HCT116 (cell line): ENCODE data around the gene CPSF4L. TPM values are rescaled to one million over a fixed set of nuclear protein-coding genes. Genes with fewer than 3 reads are reported as not detected.

Experiments
- ATAC-seq: fragments of 200-7000 bp; cut with Tn5 transposase; 2 replicates; pipeline ENCODE4 v1.9.1; 2020; ENCODE audit warnings: mild to moderate bottlenecking, moderate library complexity
- BruUV-seq: library from RNA; stranded (reverse); fragments of 400-500 nt; replicated peaks from 2 replicates; lab custom pipeline; 2021; lab: Mats Ljungman, UMichigan
- CTCF ChIA-PET: fragments of 300-600 bp; sonication (Branson Sonifier 250); formaldehyde crosslinking; loops from one replicate; lab custom pipeline; 2021; ENCODE audit warnings: antibody characterized with exemption; lab: Charles Lee
- POLR2A ChIA-PET: fragments of 300-600, 350-600 bp; sonication (Branson Sonifier 250); formaldehyde crosslinking; loops from one replicate; lab custom pipeline; 2021; ENCODE audit warnings: antibody characterized with exemption; lab: Charles Lee
- RAD21 ChIA-PET, 2 experiments: fragments of 300-600 bp; sonication (Branson Sonifier 250); formaldehyde crosslinking; loops; one replicate each; lab custom pipeline; 2023; ENCODE audit warnings: low total read pairs in 2 of 2; ENCODE audit not compliant: uncharacterized antibody in 2 of 2, unreplicated experiment in 2 of 2, low non-redundant PET in 1 of 2; lab: Charles Lee
- DNase-seq: peaks from one replicate; pipeline ENCODE4 v3.0.0-alpha.2; 2010; ENCODE audit warnings: low read depth, low spot score
- H2AFZ ChIP-seq: fragments of 200-600 bp; shearing (Covaris generic), sonication (generic); 2 replicates; pipeline ENCODE4 v1.6.1; 2017; ENCODE audit warnings: low read depth, mixed run types, mixed read lengths, antibody characterized with exemption, low read length; ENCODE audit not compliant: poor library complexity, severe bottlenecking
- H3K27ac ChIP-seq: 2 replicates; pipeline ENCODE4 v1.5.1; 2012; ENCODE audit warnings: low read depth, low read length
- H3K27me3 ChIP-seq: fragments of 200-600 bp; sonication (generic); 2 replicates; pipeline ENCODE4 v1.6.1; 2016; ENCODE audit warnings: mixed run types, low read length, mixed read lengths; ENCODE audit not compliant: insufficient read depth
- H3K36me3 ChIP-seq, 2 experiments: fragments of 200-500 bp in 1 of 2; fragments of 200-600 bp in 1 of 2; sonication (Bioruptor generic) in 1 of 2; sonication (generic) in 1 of 2; 2 replicates each; pipeline versions ENCODE4 v1.5.1 to v1.6.1; 2014 to 2016; ENCODE audit warnings: low read length in 2 of 2, inconsistent platforms in 1 of 2, mixed read lengths in 1 of 2, mixed run types in 1 of 2; ENCODE audit not compliant: insufficient read depth in 2 of 2, control insufficient read depth in 1 of 2
- H3K4me1 ChIP-seq, 2 experiments: fragments of 200-600 bp in 1 of 2; sonication (generic) in 1 of 2; 2 replicates each; pipeline versions ENCODE4 v1.5.1 to v1.6.1; 2012 to 2017; ENCODE audit warnings: low read length in 2 of 2, inconsistent platforms in 1 of 2, mild to moderate bottlenecking in 1 of 2, mixed read lengths in 1 of 2, mixed run types in 1 of 2, moderate library complexity in 1 of 2; ENCODE audit not compliant: insufficient read depth in 2 of 2, control insufficient read depth in 1 of 2
- H3K4me2 ChIP-seq: fragments of 200-600 bp; sonication (generic); 2 replicates; pipeline ENCODE4 v1.6.1; 2017; ENCODE audit warnings: mixed run types, low read length, mixed read lengths
- H3K4me3 ChIP-seq, 2 experiments: fragments of 200-600 bp in 1 of 2; sonication (generic) in 1 of 2; replicated peaks in 1 of 2; 2 replicates each; pipeline ENCODE4 v1.5.1; 2011 to 2016; ENCODE audit warnings: low read length in 2 of 2, control low read depth in 1 of 2, low read depth in 1 of 2, mild to moderate bottlenecking in 1 of 2, mixed read lengths in 1 of 2, mixed run types in 1 of 2
- H3K79me2 ChIP-seq: fragments of 200-600 bp; sonication (generic); 2 replicates; pipeline ENCODE4 v1.6.1; 2017; ENCODE audit warnings: mild to moderate bottlenecking, mixed run types, low read length, moderate library complexity, mixed read lengths; ENCODE audit not compliant: insufficient read depth
- H3K9ac ChIP-seq: fragments of 200-600 bp; sonication (generic); 2 replicates; pipeline ENCODE4 v1.6.1; 2016; ENCODE audit warnings: low read length, mixed read lengths
- H3K9me2 ChIP-seq: fragments of 200-600 bp; sonication (generic), shearing (Covaris generic); 2 replicates; pipeline ENCODE4 v1.6.1; 2017; ENCODE audit warnings: mixed run types, mild to moderate bottlenecking, moderate library complexity; ENCODE audit not compliant: insufficient read depth
- H3K9me3 ChIP-seq, 2 experiments: fragments of 200-500 bp in 1 of 2; fragments of 200-600 bp in 1 of 2; sonication (Bioruptor generic) in 1 of 2; sonication (generic) in 1 of 2; 2 replicates each; pipeline ENCODE4 v1.6.1; 2014 to 2017; ENCODE audit warnings: low read length in 2 of 2, mixed read lengths in 2 of 2, inconsistent platforms in 1 of 2, low read depth in 1 of 2, mild to moderate bottlenecking in 1 of 2, mixed run types in 1 of 2, moderate library complexity in 1 of 2; ENCODE audit not compliant: control insufficient read depth in 1 of 2, insufficient read depth in 1 of 2
- H4K20me1 ChIP-seq: fragments of 200-600 bp; sonication (generic), shearing (Covaris generic); 2 replicates; pipeline ENCODE4 v1.6.1; 2017; ENCODE audit warnings: mixed run types, mild to moderate bottlenecking, moderate library complexity; ENCODE audit not compliant: insufficient read depth
- CBX3 ChIP-seq: IDR thresholded peaks from 2 replicates; pipeline ENCODE4 v1.6.1; 2012; ENCODE audit warnings: low read depth
- CEBPB ChIP-seq: IDR thresholded peaks from 2 replicates; pipeline ENCODE4 v1.6.1; 2012; ENCODE audit warnings: low read depth
- EGR1 ChIP-seq: IDR thresholded peaks from 2 replicates; pipeline ENCODE4 v1.6.1; 2012; ENCODE audit warnings: low read depth
- ELF1 ChIP-seq: IDR thresholded peaks from 2 replicates; pipeline ENCODE4 v1.6.1; 2012; ENCODE audit warnings: low read depth, borderline replicate concordance
- EZH2 ChIP-seq: fragments of 200-600 bp; sonication (generic); IDR thresholded peaks from 2 replicates; pipeline ENCODE4 v1.6.1; 2017; ENCODE audit warnings: antibody characterized with exemption, mixed run types
- EZH2phosphoT487 ChIP-seq: fragments of 200-600 bp; IDR thresholded peaks from 2 replicates; pipeline ENCODE4 v1.6.1; 2018; ENCODE audit warnings: antibody characterized with exemption, borderline replicate concordance
- FOSL1 ChIP-seq: IDR thresholded peaks from 2 replicates; pipeline ENCODE4 v1.6.1; 2012; ENCODE audit warnings: low read depth
- JUND ChIP-seq: IDR thresholded peaks from 2 replicates; pipeline ENCODE4 v1.6.1; 2012
- POLR2A ChIP-seq: IDR thresholded peaks from 2 replicates; pipeline ENCODE4 v1.7.0; 2011; ENCODE audit warnings: borderline replicate concordance; ENCODE audit not compliant: insufficient read depth, insufficient read length; ENCODE audit errors: extremely low read depth
- POLR2AphosphoS5 ChIP-seq: IDR thresholded peaks from 2 replicates; pipeline ENCODE4 v1.6.1; 2011; ENCODE audit warnings: mild to moderate bottlenecking, low read depth, low read length, moderate library complexity
- RAD21 ChIP-seq: IDR thresholded peaks from 2 replicates; pipeline ENCODE4 v1.6.1; 2012; ENCODE audit warnings: low read depth, mild to moderate bottlenecking
- SIN3A ChIP-seq: IDR thresholded peaks from 2 replicates; pipeline ENCODE4 v1.6.1; 2012; ENCODE audit warnings: low read depth
- SP1 ChIP-seq: IDR thresholded peaks from 2 replicates; pipeline ENCODE4 v1.6.1; 2012; ENCODE audit warnings: low read depth
- SRF ChIP-seq: IDR thresholded peaks from 2 replicates; pipeline ENCODE4 v1.6.1; 2012; ENCODE audit warnings: low read depth
- TCF7L2 ChIP-seq: IDR thresholded peaks from 2 replicates; pipeline ENCODE4 v1.7.0; 2011; ENCODE audit warnings: borderline replicate concordance, inconsistent platforms; ENCODE audit not compliant: insufficient read depth, insufficient read length; ENCODE audit errors: extremely low read depth
- YY1 ChIP-seq: IDR thresholded peaks from 2 replicates; pipeline ENCODE4 v1.6.1; 2011; ENCODE audit warnings: low read length, low read depth, moderate library complexity, mild to moderate bottlenecking; ENCODE audit not compliant: insufficient replicate concordance; ENCODE audit errors: extremely low read depth
- ZFX ChIP-seq: fragments of 450-650 bp; IDR thresholded peaks from 2 replicates; pipeline ENCODE4 v1.6.1; 2017
- ZNF274 ChIP-seq: fragments of 200-500 bp; sonication (Bioruptor generic); IDR thresholded peaks from 2 replicates; pipeline ENCODE4 v1.6.1; 2014; ENCODE audit warnings: mild to moderate bottlenecking, low read depth, low read length, inconsistent platforms
- intact Hi-C: fragments of 100-400 bp; cut with micrococcal nuclease; formaldehyde crosslinking; loops from 2 replicates; pipeline ENCODE4 v1.10.0; 2022
- total RNA-seq: library from RNA; stranded (reverse); gene quantifications from one replicate; pipeline ENCODE4 v1.2.1, GENCODE V29; 2021; ENCODE audit not compliant: unreplicated experiment
- TF ChIP-seq, protein P1 (sequence below): IDR thresholded peaks from 2 replicates; pipeline ENCODE4 v1.6.1; 2012
- TF ChIP-seq, protein P2 (sequence below): IDR thresholded peaks from 2 replicates; pipeline ENCODE4 v1.6.1; 2012; ENCODE audit warnings: low read depth
- TF ChIP-seq, protein P3 (sequence below): IDR thresholded peaks from 2 replicates; pipeline ENCODE4 v1.6.1; 2011; ENCODE audit warnings: mild to moderate bottlenecking, low read length, moderate library complexity; ENCODE audit not compliant: insufficient replicate concordance; ENCODE audit errors: extremely low read depth
- TF ChIP-seq, protein P4 (sequence below): IDR thresholded peaks from 2 replicates; pipeline ENCODE4 v1.6.1; 2012

Gene CPSF4L
- total RNA-seq, 1 experiment from 2014 or later = not detected

DNA sequence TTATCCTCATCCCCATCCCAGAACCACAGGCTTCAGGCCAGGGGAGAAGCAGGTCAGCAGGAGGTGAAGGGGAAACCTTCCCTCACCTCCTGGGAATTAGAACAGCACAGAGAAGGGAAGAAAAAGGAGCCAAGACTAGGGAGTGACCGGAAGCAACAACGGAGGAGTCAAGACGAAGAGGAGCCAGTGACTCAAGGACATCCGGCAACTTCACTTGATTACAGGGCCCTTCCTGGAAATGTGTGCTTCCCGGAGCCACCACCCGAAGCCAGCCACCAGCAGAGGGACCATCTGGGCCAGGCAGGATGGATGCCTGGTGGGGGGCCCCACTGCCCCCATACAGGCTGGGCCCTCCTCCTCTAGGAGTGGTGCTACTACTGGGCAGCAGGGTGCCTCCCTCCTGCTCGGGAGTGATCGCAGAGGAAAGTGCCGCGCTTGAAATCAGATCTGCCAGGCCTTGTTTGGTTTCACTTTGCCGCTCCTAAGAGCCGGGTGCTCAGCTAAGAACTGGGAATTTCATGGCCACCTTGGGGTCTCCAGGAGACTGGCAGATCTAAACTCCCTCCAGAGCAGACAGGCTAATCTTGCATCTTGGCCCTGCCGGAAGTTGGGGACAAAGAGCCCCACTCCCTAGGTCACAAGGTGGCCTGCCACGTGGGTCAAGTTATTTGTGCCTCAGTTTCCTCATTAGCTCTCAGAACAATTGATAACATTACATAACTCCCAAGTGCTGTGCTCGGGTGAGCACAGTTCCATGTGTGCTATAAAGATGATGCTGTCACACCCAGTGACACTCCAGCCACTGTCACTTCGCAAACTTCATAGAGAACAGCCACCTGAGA lies 43.5 kb upstream of the CPSF4L start:
- H3K4me1 ChIP-seq = peaks cover 71 to 93% of the 10 kb centered on the region in 2 experiments
- H2AFZ ChIP-seq = no peak overlapping the region
- peak overlapping the region; percentile 83 for H3K4me2 ChIP-seq
- intact Hi-C loops = no loop called here
- ATAC-seq (peak; percentile 50), DNase-seq (peak; percentile 55)
- ChIA-PET RAD21 (no interaction called here), POLR2A (interaction anchor here (0.5 to 3.9 kb wide), 5 partner anchors 10 to 65 kb away, joined by 3 to 14 read pairs (median 4); no protein-coding TSS in a partner anchor), CTCF (no interaction called here)
- peak overlapping the region; percentile 51 to 56 for H3K4me3 ChIP-seq
- H3K36me3 ChIP-seq = no peaks in the 10 kb centered on the region
- H3K27me3 ChIP-seq = no peaks in the 10 kb centered on the region
- H3K79me2 ChIP-seq = peaks cover 96% of the 10 kb centered on the region
- H4K20me1 ChIP-seq = no peaks in the 10 kb centered on the region
- H3K9me3 ChIP-seq = no peaks in the 10 kb centered on the region
- no peaks in the 10 kb centered on the region for H3K9me2 ChIP-seq
- H3K27ac ChIP-seq = peak overlapping the region; percentile 70
- TSS peak; percentile 94 for BruUV-seq
- peak overlapping the region; percentile 66 for H3K9ac ChIP-seq
- TF ChIP-seq CEBPB (no peak), POLR2A (no peak), EZH2 (no peak), TCF7L2 (no peak), SIN3A (no peak), FOSL1 (no peak), EZH2phosphoT487 (no peak), YY1 (no peak), CBX3 (no peak), ELF1 (no peak), ZNF274 (no peak), SRF (no peak), SP1 (no peak), JUND (no peak), EGR1 (no peak), ZFX (0 out of 2 replicates have a peak, but pooled peaks have one; percentile 28), POLR2AphosphoS5 (peak; percentile 45), RAD21 (no peak)
- TF ChIP-seq, protein P1, sequence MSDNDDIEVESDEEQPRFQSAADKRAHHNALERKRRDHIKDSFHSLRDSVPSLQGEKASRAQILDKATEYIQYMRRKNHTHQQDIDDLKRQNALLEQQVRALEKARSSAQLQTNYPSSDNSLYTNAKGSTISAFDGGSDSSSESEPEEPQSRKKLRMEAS = no peak
- TF ChIP-seq, protein P2, sequence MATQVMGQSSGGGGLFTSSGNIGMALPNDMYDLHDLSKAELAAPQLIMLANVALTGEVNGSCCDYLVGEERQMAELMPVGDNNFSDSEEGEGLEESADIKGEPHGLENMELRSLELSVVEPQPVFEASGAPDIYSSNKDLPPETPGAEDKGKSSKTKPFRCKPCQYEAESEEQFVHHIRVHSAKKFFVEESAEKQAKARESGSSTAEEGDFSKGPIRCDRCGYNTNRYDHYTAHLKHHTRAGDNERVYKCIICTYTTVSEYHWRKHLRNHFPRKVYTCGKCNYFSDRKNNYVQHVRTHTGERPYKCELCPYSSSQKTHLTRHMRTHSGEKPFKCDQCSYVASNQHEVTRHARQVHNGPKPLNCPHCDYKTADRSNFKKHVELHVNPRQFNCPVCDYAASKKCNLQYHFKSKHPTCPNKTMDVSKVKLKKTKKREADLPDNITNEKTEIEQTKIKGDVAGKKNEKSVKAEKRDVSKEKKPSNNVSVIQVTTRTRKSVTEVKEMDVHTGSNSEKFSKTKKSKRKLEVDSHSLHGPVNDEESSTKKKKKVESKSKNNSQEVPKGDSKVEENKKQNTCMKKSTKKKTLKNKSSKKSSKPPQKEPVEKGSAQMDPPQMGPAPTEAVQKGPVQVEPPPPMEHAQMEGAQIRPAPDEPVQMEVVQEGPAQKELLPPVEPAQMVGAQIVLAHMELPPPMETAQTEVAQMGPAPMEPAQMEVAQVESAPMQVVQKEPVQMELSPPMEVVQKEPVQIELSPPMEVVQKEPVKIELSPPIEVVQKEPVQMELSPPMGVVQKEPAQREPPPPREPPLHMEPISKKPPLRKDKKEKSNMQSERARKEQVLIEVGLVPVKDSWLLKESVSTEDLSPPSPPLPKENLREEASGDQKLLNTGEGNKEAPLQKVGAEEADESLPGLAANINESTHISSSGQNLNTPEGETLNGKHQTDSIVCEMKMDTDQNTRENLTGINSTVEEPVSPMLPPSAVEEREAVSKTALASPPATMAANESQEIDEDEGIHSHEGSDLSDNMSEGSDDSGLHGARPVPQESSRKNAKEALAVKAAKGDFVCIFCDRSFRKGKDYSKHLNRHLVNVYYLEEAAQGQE = no peak
- TF ChIP-seq, protein P3, sequence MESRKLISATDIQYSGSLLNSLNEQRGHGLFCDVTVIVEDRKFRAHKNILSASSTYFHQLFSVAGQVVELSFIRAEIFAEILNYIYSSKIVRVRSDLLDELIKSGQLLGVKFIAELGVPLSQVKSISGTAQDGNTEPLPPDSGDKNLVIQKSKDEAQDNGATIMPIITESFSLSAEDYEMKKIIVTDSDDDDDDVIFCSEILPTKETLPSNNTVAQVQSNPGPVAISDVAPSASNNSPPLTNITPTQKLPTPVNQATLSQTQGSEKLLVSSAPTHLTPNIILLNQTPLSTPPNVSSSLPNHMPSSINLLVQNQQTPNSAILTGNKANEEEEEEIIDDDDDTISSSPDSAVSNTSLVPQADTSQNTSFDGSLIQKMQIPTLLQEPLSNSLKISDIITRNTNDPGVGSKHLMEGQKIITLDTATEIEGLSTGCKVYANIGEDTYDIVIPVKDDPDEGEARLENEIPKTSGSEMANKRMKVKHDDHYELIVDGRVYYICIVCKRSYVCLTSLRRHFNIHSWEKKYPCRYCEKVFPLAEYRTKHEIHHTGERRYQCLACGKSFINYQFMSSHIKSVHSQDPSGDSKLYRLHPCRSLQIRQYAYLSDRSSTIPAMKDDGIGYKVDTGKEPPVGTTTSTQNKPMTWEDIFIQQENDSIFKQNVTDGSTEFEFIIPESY = no peak
- TF ChIP-seq, protein P4, sequence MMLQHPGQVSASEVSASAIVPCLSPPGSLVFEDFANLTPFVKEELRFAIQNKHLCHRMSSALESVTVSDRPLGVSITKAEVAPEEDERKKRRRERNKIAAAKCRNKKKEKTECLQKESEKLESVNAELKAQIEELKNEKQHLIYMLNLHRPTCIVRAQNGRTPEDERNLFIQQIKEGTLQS = no peak
